SK-N-SH (cell line): ENCODE measurements around the gene UBE2D2. TPM values are rescaled to one million over a fixed set of nuclear protein-coding genes. Genes with fewer than 3 reads are reported as not detected.

ENCODE experiments used
- CTCF ChIA-PET: fragments of 300-600, 350-600 bp; formaldehyde crosslinking; extraction: SDS; loops from one replicate; lab custom pipeline; 2021; lab: Yijun Ruan, JAX
- POLR2A ChIA-PET: fragments of 350-600 bp; sonication (Branson Sonifier 250); formaldehyde crosslinking; extraction: SDS; loops from one replicate; lab custom pipeline; 2020; ENCODE audit warnings: antibody characterized with exemption, inconsistent platforms; lab: Yijun Ruan, JAX
- DNase-seq: peaks from one replicate; pipeline ENCODE4 v3.0.0; 2012
- H2AFZ ChIP-seq: fragments of 200-600 bp; sonication (generic); 2 replicates; pipeline ENCODE4 v1.8.1; 2016; ENCODE audit warnings: antibody characterized with exemption, mild to moderate bottlenecking, low read depth
- H3F3A ChIP-seq: fragments of 200-600 bp; sonication (generic); replicated peaks from 2 replicates; pipeline ENCODE3; 2016; ENCODE audit warnings: antibody characterized with exemption, mild to moderate bottlenecking; ENCODE audit not compliant: insufficient read depth
- H3K27ac ChIP-seq, 2 experiments: fragments of 200-500 bp in 1 of 2; fragments of 200-600 bp in 1 of 2; sonication (Bioruptor generic) in 1 of 2; sonication (generic), shearing (Covaris generic) in 1 of 2; 2 replicates each; pipeline versions ENCODE4 v1.5.1 to v1.6.1; 2014 to 2016; ENCODE audit warnings: low read depth in 2 of 2, inconsistent platforms in 1 of 2, low read length in 1 of 2, mild to moderate bottlenecking in 1 of 2, mixed read lengths in 1 of 2
- H3K27me3 ChIP-seq: fragments of 200-600 bp; sonication (generic), shearing (Covaris generic); 2 replicates; pipeline ENCODE4 v1.6.1; 2016; ENCODE audit warnings: mixed run types; ENCODE audit not compliant: insufficient read depth
- H3K36me3 ChIP-seq, 2 experiments: fragments of 200-500 bp in 1 of 2; fragments of 200-600 bp in 1 of 2; sonication (Bioruptor generic) in 1 of 2; sonication (generic) in 1 of 2; replicated peaks in 1 of 2; 2 replicates each; pipeline versions ENCODE3 to v1.5.1; 2014 to 2016; ENCODE audit warnings: low read length in 1 of 2, mild to moderate bottlenecking in 1 of 2; ENCODE audit not compliant: insufficient read depth in 2 of 2, control insufficient read depth in 1 of 2
- H3K4me1 ChIP-seq, 2 experiments: fragments of 200-500 bp in 1 of 2; fragments of 200-600 bp in 1 of 2; sonication (Bioruptor generic) in 1 of 2; sonication (generic), shearing (Covaris generic) in 1 of 2; 2 replicates each; pipeline versions ENCODE4 v1.5.1 to v1.6.1; 2014 to 2016; ENCODE audit warnings: low read depth in 1 of 2, low read length in 1 of 2, mixed run types in 1 of 2; ENCODE audit not compliant: insufficient read depth in 2 of 2, control insufficient read depth in 1 of 2
- H3K4me2 ChIP-seq: fragments of 200-600 bp; sonication (generic), shearing (Covaris generic); 2 replicates; pipeline ENCODE4 v1.6.1; 2017; ENCODE audit warnings: mixed run types
- H3K4me3 ChIP-seq, 2 experiments: fragments of 200-500 bp in 1 of 2; fragments of 200-600 bp in 1 of 2; sonication (Bioruptor generic) in 1 of 2; sonication (generic), shearing (Covaris generic) in 1 of 2; 2 replicates each; pipeline versions ENCODE4 v1.5.1 to v1.8.1; 2014 to 2016; ENCODE audit warnings: low read depth in 2 of 2, inconsistent platforms in 1 of 2, low read length in 1 of 2, mild to moderate bottlenecking in 1 of 2, mixed read lengths in 1 of 2, moderate library complexity in 1 of 2
- H3K79me2 ChIP-seq: fragments of 200-600 bp; sonication (generic); 2 replicates; pipeline ENCODE4 v1.8.1; 2017; ENCODE audit warnings: mild to moderate bottlenecking; ENCODE audit not compliant: insufficient read depth
- H3K9ac ChIP-seq: fragments of 200-600 bp; sonication (generic); 2 replicates; pipeline ENCODE4 v1.6.1; 2017; ENCODE audit warnings: mixed run types
- H3K9me2 ChIP-seq: fragments of 200-600 bp; sonication (generic); 2 replicates; pipeline ENCODE4 v1.6.1; 2017; ENCODE audit warnings: mixed run types
- H3K9me3 ChIP-seq: fragments of 200-600 bp; sonication (generic); 2 replicates; pipeline ENCODE4 v1.6.1; 2017; ENCODE audit warnings: mixed run types, mild to moderate bottlenecking, moderate library complexity
- H4K20me1 ChIP-seq: fragments of 200-600 bp; sonication (generic); 2 replicates; pipeline ENCODE4 v1.6.1; 2017; ENCODE audit warnings: mild to moderate bottlenecking, mixed run types; ENCODE audit not compliant: insufficient read depth
- CHD2 ChIP-seq: fragments of 150-350 bp; IDR thresholded peaks from 2 replicates; pipeline ENCODE4 v1.6.1; 2018; ENCODE audit warnings: low read length; ENCODE audit not compliant: partially characterized antibody
- ELF1 ChIP-seq: IDR thresholded peaks from 2 replicates; pipeline ENCODE4 v1.4.0; 2012
- EP300 ChIP-seq, 2 experiments: IDR thresholded peaks; 2 replicates each; pipeline versions ENCODE4 v1.4.0 to v1.6.1; 2012; ENCODE audit warnings: borderline replicate concordance in 1 of 2, low read depth in 1 of 2, low read length in 1 of 2
- FOSL2 ChIP-seq: IDR thresholded peaks from 2 replicates; pipeline ENCODE4 v1.4.0; 2012; ENCODE audit warnings: low read depth, mild to moderate bottlenecking, moderate library complexity, borderline replicate concordance
- GATA2 ChIP-seq: sonication (generic); formaldehyde crosslinking; IDR thresholded peaks from 2 replicates; pipeline ENCODE4 v1.5.0; 2020; ENCODE audit warnings: mild to moderate bottlenecking, missing genetic modification reagents
- MEF2A ChIP-seq: IDR thresholded peaks from 2 replicates; pipeline ENCODE4 v1.4.0; 2012; ENCODE audit warnings: low read depth, borderline replicate concordance
- MXI1 ChIP-seq: IDR thresholded peaks from 2 replicates; pipeline ENCODE4 v1.6.1; 2012; ENCODE audit warnings: mild to moderate bottlenecking, low read depth, low read length, improper control_type of control experiment
- NRF1 ChIP-seq: IDR thresholded peaks from 2 replicates; pipeline ENCODE4 v1.6.1; 2012; ENCODE audit warnings: low read depth, mild to moderate bottlenecking, low read length
- POLR2AphosphoS5 ChIP-seq: IDR thresholded peaks from 2 replicates; pipeline ENCODE4 v1.6.1; 2012; ENCODE audit warnings: low read depth, low read length
- RAD21 ChIP-seq: IDR thresholded peaks from 2 replicates; pipeline ENCODE4 v1.6.1; 2012; ENCODE audit warnings: mild to moderate bottlenecking, low read length
- RCOR1 ChIP-seq: fragments of 150-350 bp; IDR thresholded peaks from 2 replicates; pipeline ENCODE4 v1.6.1; 2017; ENCODE audit warnings: antibody characterized with exemption, low read length
- RXRA ChIP-seq: IDR thresholded peaks from 2 replicates; pipeline ENCODE4 v1.4.0; 2012; ENCODE audit warnings: low read depth, mild to moderate bottlenecking, borderline replicate concordance
- SIN3A ChIP-seq: IDR thresholded peaks from 2 replicates; pipeline ENCODE4 v1.6.1; 2012; ENCODE audit warnings: low read depth, mild to moderate bottlenecking, low read length, moderate library complexity, borderline replicate concordance
- TEAD4 ChIP-seq: IDR thresholded peaks from 2 replicates; pipeline ENCODE4 v1.4.0; 2012; ENCODE audit warnings: mild to moderate bottlenecking, borderline replicate concordance; ENCODE audit not compliant: insufficient read depth
- YY1 ChIP-seq: IDR thresholded peaks from 2 replicates; pipeline ENCODE4 v1.4.0; 2012; ENCODE audit warnings: low read depth, mild to moderate bottlenecking
- WGBS: methylation state at CpG from one replicate; pipeline ENCODE4 v1.1.6; 2017; ENCODE audit warnings: low lambda C conversion rate; 5-methylcytosine and 5-hydroxymethylcytosine counted together
- polyA plus RNA-seq, 3 experiments: library from polyadenylated mRNA; depleted of rRNA; stranded (reverse); fragments of >200 nt; gene quantifications; 2 replicates each; pipeline ENCODE4 v1.2.3, GENCODE V29; 2012
- TF ChIP-seq, protein P1 (sequence below): fragments of 200-600 bp; sonication (generic); IDR thresholded peaks from 2 replicates; pipeline ENCODE4 v1.6.1; 2017; ENCODE audit warnings: antibody characterized with exemption, mild to moderate bottlenecking, moderate library complexity
- TF ChIP-seq, protein P2 (sequence below): fragments of 150-350 bp; IDR thresholded peaks from 2 replicates; pipeline ENCODE4 v1.6.1; 2016; ENCODE audit warnings: mild to moderate bottlenecking, low read depth, low read length
- TF ChIP-seq, protein P3 (sequence below): IDR thresholded peaks from 2 replicates; pipeline ENCODE4; 2012

The UBE2D2 gene
- polyA plus RNA-seq, 1 of the 3 experiments (the other 2 are of a cell fraction): 24.5 TPM

DNA sequence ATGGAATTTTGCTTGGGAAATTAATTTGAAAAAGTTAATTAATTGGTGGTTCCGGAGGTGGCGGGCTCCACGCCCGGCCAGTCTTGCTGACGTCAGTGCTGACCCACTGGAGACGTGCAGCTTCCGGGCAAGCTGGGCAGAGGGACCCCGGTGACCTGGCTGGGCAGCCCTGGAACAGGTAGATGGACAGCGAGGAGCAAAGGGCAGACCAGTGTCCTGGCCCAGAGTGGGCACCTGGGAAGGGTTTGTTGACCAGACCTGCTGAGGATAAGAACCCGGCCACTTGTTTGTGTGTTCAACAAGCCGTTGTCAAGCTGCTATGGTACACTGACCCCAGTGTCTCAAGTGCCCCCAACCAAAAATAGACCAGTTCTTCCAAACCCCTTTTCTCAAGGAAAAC, 104.5 kb downstream of the UBE2D2 start:
- Histone ChIP-seq H3K9ac (no peak overlapping the region), H3K9me2 (no peaks in the 10 kb centered on the region), H4K20me1 (peaks cover 42% of the 10 kb centered on the region), H3K79me2 (peaks cover 98% of the 10 kb centered on the region), H3K4me2 (peak overlapping the region; percentile 10; the same call in 1 of the 2 replicates), H3K4me1 (peaks cover 67 to 97% of the 10 kb centered on the region in 2 experiments), H3K27ac (peak overlapping the region; percentile 92 to 99; a peak in 3 of 4 replicates), H3K9me3 (no peaks in the 10 kb centered on the region), H3K36me3 (peaks cover 0 to 5% of the 10 kb centered on the region in 2 experiments), H3K4me3 (no peak overlapping the region), H3F3A (peaks cover 31% of the 10 kb centered on the region), H2AFZ (no peak overlapping the region), H3K27me3 (no peaks in the 10 kb centered on the region)
- TF ChIP-seq YY1 (no peak), EP300 (IDR thresholded peaks at IDR 0.05; ENCODE audit: borderline replicate concordance in 1 of 2, low read depth in 1 of 2, low read length in 1 of 2) (no peak), NRF1 (no peak), GATA2 (CRISPR knock-in tag) (no peak), CHD2 (no peak), MEF2A (no peak), MXI1 (no peak), TEAD4 (no peak), FOSL2 (no peak), RAD21 (no peak), RXRA (no peak)
- TF ChIP-seq, protein P1, sequence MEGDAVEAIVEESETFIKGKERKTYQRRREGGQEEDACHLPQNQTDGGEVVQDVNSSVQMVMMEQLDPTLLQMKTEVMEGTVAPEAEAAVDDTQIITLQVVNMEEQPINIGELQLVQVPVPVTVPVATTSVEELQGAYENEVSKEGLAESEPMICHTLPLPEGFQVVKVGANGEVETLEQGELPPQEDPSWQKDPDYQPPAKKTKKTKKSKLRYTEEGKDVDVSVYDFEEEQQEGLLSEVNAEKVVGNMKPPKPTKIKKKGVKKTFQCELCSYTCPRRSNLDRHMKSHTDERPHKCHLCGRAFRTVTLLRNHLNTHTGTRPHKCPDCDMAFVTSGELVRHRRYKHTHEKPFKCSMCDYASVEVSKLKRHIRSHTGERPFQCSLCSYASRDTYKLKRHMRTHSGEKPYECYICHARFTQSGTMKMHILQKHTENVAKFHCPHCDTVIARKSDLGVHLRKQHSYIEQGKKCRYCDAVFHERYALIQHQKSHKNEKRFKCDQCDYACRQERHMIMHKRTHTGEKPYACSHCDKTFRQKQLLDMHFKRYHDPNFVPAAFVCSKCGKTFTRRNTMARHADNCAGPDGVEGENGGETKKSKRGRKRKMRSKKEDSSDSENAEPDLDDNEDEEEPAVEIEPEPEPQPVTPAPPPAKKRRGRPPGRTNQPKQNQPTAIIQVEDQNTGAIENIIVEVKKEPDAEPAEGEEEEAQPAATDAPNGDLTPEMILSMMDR: no peak
- TF ChIP-seq, protein P2, sequence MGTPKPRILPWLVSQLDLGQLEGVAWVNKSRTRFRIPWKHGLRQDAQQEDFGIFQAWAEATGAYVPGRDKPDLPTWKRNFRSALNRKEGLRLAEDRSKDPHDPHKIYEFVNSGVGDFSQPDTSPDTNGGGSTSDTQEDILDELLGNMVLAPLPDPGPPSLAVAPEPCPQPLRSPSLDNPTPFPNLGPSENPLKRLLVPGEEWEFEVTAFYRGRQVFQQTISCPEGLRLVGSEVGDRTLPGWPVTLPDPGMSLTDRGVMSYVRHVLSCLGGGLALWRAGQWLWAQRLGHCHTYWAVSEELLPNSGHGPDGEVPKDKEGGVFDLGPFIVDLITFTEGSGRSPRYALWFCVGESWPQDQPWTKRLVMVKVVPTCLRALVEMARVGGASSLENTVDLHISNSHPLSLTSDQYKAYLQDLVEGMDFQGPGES: no peak
- 96% methylated on average over 8 of the region's 11 CpGs for WGBS
- ChIA-PET POLR2A (interaction anchor here (0.7 to 5.3 kb wide), 5 partner anchors 10 to 43 kb away, joined by 3 to 34 read pairs (median 4); partner anchors contain the start of gene CXXC5), CTCF (interaction anchor here (1.4 to 20.6 kb wide), 6 partner anchors 16 to 122 kb away, joined by 4 to 204 read pairs (median 16); no protein-coding TSS in a partner anchor)
- no peak for DNase-seq

DNA sequence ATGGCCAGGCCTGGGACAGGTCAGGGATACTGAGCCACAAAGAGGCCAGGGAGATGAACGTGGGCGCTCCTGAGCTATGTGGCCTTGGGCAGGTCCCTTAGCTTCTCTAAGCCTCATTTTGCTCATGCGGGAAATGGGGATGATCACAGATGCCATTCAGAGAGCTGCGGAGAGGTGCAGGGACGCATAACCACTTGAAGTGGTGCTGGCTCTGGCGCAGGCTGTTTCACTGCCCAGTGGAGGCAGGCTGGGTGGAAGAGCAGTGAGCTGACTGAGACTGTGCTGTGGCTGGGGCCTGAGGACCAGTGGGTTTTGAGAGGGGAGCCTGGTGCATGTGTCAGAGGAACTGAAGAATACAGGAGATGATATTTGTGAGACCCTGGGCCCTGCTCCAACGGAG, 105.4 kb downstream of the UBE2D2 start:
- Histone ChIP-seq H3K4me2 (peak overlapping the region; percentile 91; the same call in 1 of the 2 replicates), H3K27ac (peak overlapping the region; percentile 92 to 99), H3K79me2 (peaks cover 99% of the 10 kb centered on the region), H4K20me1 (peaks cover 51% of the 10 kb centered on the region), H3K4me1 (peaks cover 71 to 98% of the 10 kb centered on the region in 2 experiments), H3K4me3 (no peak overlapping the region), H3K27me3 (no peaks in the 10 kb centered on the region), H3K36me3 (peaks cover 0 to 5% of the 10 kb centered on the region in 2 experiments), H2AFZ (no peak overlapping the region), H3K9me3 (no peaks in the 10 kb centered on the region), H3K9me2 (no peaks in the 10 kb centered on the region), H3K9ac (no peak overlapping the region), H3F3A (peaks cover 31% of the 10 kb centered on the region)
- WGBS: 91% methylated on average over 4 of the region's 7 CpGs
- DNase-seq: no peak
- ChIA-PET CTCF (interaction anchor here (0.7 to 20.6 kb wide), 7 partner anchors 17 to 101 kb away, joined by 3 to 204 read pairs (median 16); partner anchors contain the start of gene CXXC5), POLR2A (interaction anchor here (0.8 to 5.3 kb wide), 5 partner anchors 11 to 44 kb away, joined by 3 to 34 read pairs (median 5); partner anchors contain the start of gene CXXC5)
- TF ChIP-seq ELF1 (no peak), RCOR1 (no peak), MEF2A (no peak), SIN3A (no peak), POLR2AphosphoS5 (no peak)
- TF ChIP-seq, protein P3, sequence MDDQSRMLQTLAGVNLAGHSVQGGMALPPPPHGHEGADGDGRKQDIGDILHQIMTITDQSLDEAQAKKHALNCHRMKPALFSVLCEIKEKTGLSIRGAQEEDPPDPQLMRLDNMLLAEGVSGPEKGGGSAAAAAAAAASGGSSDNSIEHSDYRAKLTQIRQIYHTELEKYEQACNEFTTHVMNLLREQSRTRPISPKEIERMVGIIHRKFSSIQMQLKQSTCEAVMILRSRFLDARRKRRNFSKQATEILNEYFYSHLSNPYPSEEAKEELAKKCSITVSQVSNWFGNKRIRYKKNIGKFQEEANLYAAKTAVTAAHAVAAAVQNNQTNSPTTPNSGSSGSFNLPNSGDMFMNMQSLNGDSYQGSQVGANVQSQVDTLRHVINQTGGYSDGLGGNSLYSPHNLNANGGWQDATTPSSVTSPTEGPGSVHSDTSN: no peak
